Transverse colon (tissue), 4 donors: ENCODE measurements around the gene UBE2Q1. TPM values are rescaled to one million over a fixed set of nuclear protein-coding genes. Genes with fewer than 3 reads are reported as not detected.

Experiments used
- DNase-seq: peaks from one replicate; pipeline ENCODE4 v3.0.0-alpha.2; 2019
- H3K27ac ChIP-seq, 4 donors: fragments of 200-600 bp; sonication (generic); 2 replicates each; pipeline ENCODE4 v1.5.1; 2016 to 2018; ENCODE audit warnings: inconsistent platforms in 4 of 4
- H3K27me3 ChIP-seq: fragments of 200-600 bp; sonication (generic); 2 replicates; pipeline ENCODE4 v1.5.1; 2017; ENCODE audit warnings: inconsistent platforms
- H3K36me3 ChIP-seq, 4 donors: fragments of 200-600 bp; sonication (generic); 2 replicates each; pipeline ENCODE4 v1.5.1; 2017 to 2019; ENCODE audit warnings: inconsistent platforms in 4 of 4
- H3K4me1 ChIP-seq, 4 donors: fragments of 200-600 bp; sonication (generic); 2 replicates each; pipeline ENCODE4 v1.5.1; 2017 to 2020; ENCODE audit warnings: inconsistent platforms in 4 of 4
- H3K4me3 ChIP-seq, 4 donors: fragments of 200-600 bp; sonication (generic); 1 replicate in 1 of 4; 2 replicates in 3 of 4; pipeline versions ENCODE4 v1.5.1 to v1.6.1; 2017 to 2019; ENCODE audit warnings: inconsistent platforms in 4 of 4
- H3K9me3 ChIP-seq, 2 donors: fragments of 200-600 bp; sonication (generic); 2 replicates each; pipeline ENCODE4 v1.5.1; 2017 to 2019; ENCODE audit warnings: inconsistent platforms in 2 of 2
- CTCF ChIP-seq, 5 experiments: fragments of 200-600 bp in 3 of 5; fragments of 450-650 bp in 2 of 5; sonication (generic) in 3 of 5; IDR thresholded peaks; 1 replicate in 2 of 5; 2 replicates in 3 of 5; pipeline ENCODE4 v1.5.1; 2016 to 2017; ENCODE audit warnings: antibody characterized with exemption in 5 of 5, inconsistent platforms in 3 of 5, mild to moderate bottlenecking in 2 of 5, moderate library complexity in 1 of 5
- EP300 ChIP-seq: sonication (generic); formaldehyde crosslinking; IDR thresholded peaks from one replicate; pipeline ENCODE4 v1.6.1; 2017; ENCODE audit warnings: antibody characterized with exemption, low read depth
- POLR2A ChIP-seq: fragments of 450-650 bp; IDR thresholded peaks from one replicate; pipeline ENCODE4 v1.6.1; 2016; ENCODE audit warnings: antibody characterized with exemption, mild to moderate bottlenecking, moderate library complexity
- POLR2AphosphoS5 ChIP-seq, 3 donors: sonication (generic); formaldehyde crosslinking; IDR thresholded peaks; one replicate each; pipeline ENCODE4 v1.6.1; 2016; ENCODE audit warnings: antibody characterized with exemption in 3 of 3
- WGBS, 2 donors: methylation state at CpG; one replicate each; pipeline ENCODE4 v1.1.5; 2018; ENCODE audit warnings: low coverage in 1 of 2; 5-methylcytosine and 5-hydroxymethylcytosine counted together
- in situ Hi-C, 4 donors: fragments of 200-750 bp; cut with MboI; loops; one replicate each; pipeline versions ENCODE4 v1.15.0 to v1.15.1; 2017; ENCODE audit warnings: low sequenced_read_pairs in 3 of 4, low pct_ligation_motif_present in 1 of 4, low pct_unique_long_range_greater_than_20kb in 1 of 4
- intact Hi-C: fragments of 100-400 bp; cut with DNase I; formaldehyde crosslinking; loops from one replicate; pipeline ENCODE4 v1.15.1; 2023; ENCODE audit warnings: low total_unique reads
- total RNA-seq, 4 donors: library from RNA; depleted of rRNA; stranded (reverse); fragments of >200 nt; gene quantifications; one replicate each; pipeline ENCODE4 v1.1.0, GENCODE V29; 2016

UBE2Q1 gene
- total RNA-seq, 4 donors from 2014 or later, result 10.1 to 33.9 (median 26.6) TPM

GRCh38 chr1:154512760-154513159 lies 45.7 kb downstream of the UBE2Q1 start:
- 86 to 89% methylated on average over 3 of the region's 3 CpGs for WGBS, 2 donors
- in situ Hi-C loops, result no loop called here
- intact Hi-C loops, result no loop called here
- Histone ChIP-seq H3K27me3 (peaks cover 6% of the 10 kb centered on the region), H3K27ac (no peak overlapping the region), H3K4me1 (no peaks in the 10 kb centered on the region), H3K4me3 (no peak overlapping the region), H3K9me3 (no peaks in the 10 kb centered on the region), H3K36me3 (no peaks in the 10 kb centered on the region)
- TF ChIP-seq CTCF (IDR thresholded peaks at IDR 0.05) (no peak), POLR2AphosphoS5 (IDR thresholded peaks at IDR 0.05) (no peak)
- no peak for DNase-seq

GRCh38 chr1:154503898-154504297 lies 54.6 kb downstream of the UBE2Q1 start:
- intact Hi-C loops (no loop called here), in situ Hi-C loops (no loop called here)
- Histone ChIP-seq H3K36me3 (no peaks in the 10 kb centered on the region), H3K4me3 (no peak overlapping the region), H3K4me1 (peaks cover 3 to 18% (median 9%) of the 10 kb centered on the region in 4 donors), H3K9me3 (no peaks in the 10 kb centered on the region), H3K27me3 (peaks cover 61% of the 10 kb centered on the region), H3K27ac (no peak overlapping the region)
- WGBS, 2 donors, result 72 to 80% methylated on average over 5 of the region's 5 CpGs
- TF ChIP-seq EP300 (no peak), CTCF (IDR thresholded peaks at IDR 0.05) (no peak), POLR2A (no peak), POLR2AphosphoS5 (IDR thresholded peaks at IDR 0.05) (no peak)
- DNase-seq, result no peak

GRCh38 chr1:154502744-154503115 lies 55.7 kb downstream of the UBE2Q1 start:
- H3K9me3 ChIP-seq, result no peaks in the 10 kb centered on the region
- in situ Hi-C loops (no loop called here), intact Hi-C loops (no loop called here)
- H3K36me3 ChIP-seq, result no peaks in the 10 kb centered on the region
- peak overlapping the region in 2 of 4 donors; percentile 38 to 46 for H3K4me3 ChIP-seq
- H3K27me3 ChIP-seq, result peaks cover 69% of the 10 kb centered on the region
- H3K4me1 ChIP-seq, result peaks cover 3 to 18% (median 9%) of the 10 kb centered on the region in 4 donors
- TF ChIP-seq POLR2A, result no peak
- no peak for TF ChIP-seq CTCF (IDR thresholded peaks at IDR 0.05)
- no peak for TF ChIP-seq EP300
- TF ChIP-seq POLR2AphosphoS5 (IDR thresholded peaks at IDR 0.05), result no peak
- no peak for DNase-seq
- WGBS, 2 donors, result 58% methylated on average over 41 of the region's 43 CpGs; no CpG with 5 or more reads in 1 of the 2 donors
- H3K27ac ChIP-seq, result peak overlapping the region in 3 of 4 donors; percentile 46 to 62 (median 49)

GRCh38 chr1:154502066-154502743 lies 56.3 kb downstream of the UBE2Q1 start, which contains the start of the genes SHE and TDRD10:
Gene SHE, minus strand, starts transcription at chr1:154502412. Its CDS starts 386 bp downstream, at chr1:154502026.
Gene TDRD10, plus strand, starts transcription at chr1:154502219. Its CDS starts 4,685 bp downstream, at chr1:154506904.
- no peak for TF ChIP-seq EP300
- no peak for TF ChIP-seq POLR2AphosphoS5 (IDR thresholded peaks at IDR 0.05)
- no peak for TF ChIP-seq POLR2A
- no peak for TF ChIP-seq CTCF (IDR thresholded peaks at IDR 0.05)
- WGBS, 2 donors, result 12% methylated on average over 55 of the region's 90 CpGs; no CpG with 5 or more reads in 1 of the 2 donors
- intact Hi-C loops (no loop called here), in situ Hi-C loops (no loop called here)
- peaks cover 73% of the 10 kb centered on the region for H3K27me3 ChIP-seq
- H3K4me1 ChIP-seq, result peaks cover 3 to 18% (median 9%) of the 10 kb centered on the region in 4 donors
- peak within 1 kb of the TSS; percentile 46 to 70 (median 56) for H3K27ac ChIP-seq
- H3K4me3 ChIP-seq, result peak within 1 kb of the TSS; percentile 22 to 46 (median 35)
- H3K36me3 ChIP-seq, result no peaks in the 10 kb centered on the region
- H3K9me3 ChIP-seq, result no peaks in the 10 kb centered on the region
- DNase-seq, result peak; percentile 9
